Neural progenitor cell (in vitro differentiated cells): ENCODE measurements around the gene ELOVL1. TPM values are rescaled to one million over a fixed set of nuclear protein-coding genes. Genes with fewer than 3 reads are reported as not detected.
A peak's percentile ranks its signal among the peaks of the same experiment; 100 is the strongest.

Source experiments
- DNase-seq: peaks from one replicate; pipeline ENCODE4 v3.0.0-alpha.2; 2016; ENCODE audit warnings: low spot score
- H2AFZ ChIP-seq: fragments of 200-600 bp; sonication (generic); replicated peaks from 2 replicates; pipeline ENCODE4 v1.6.1; 2016; ENCODE audit warnings: antibody characterized with exemption
- H3F3A ChIP-seq: fragments of 200-600 bp; sonication (generic); 2 replicates; pipeline ENCODE4 v1.6.1; 2016; ENCODE audit warnings: antibody characterized with exemption, low read depth
- H3K27ac ChIP-seq: fragments of 200-600 bp; sonication (generic); 2 replicates; pipeline ENCODE4 v1.5.1; 2016; ENCODE audit warnings: mild to moderate bottlenecking
- H3K27me3 ChIP-seq: fragments of 200-600 bp; sonication (generic); 2 replicates; pipeline ENCODE4 v1.6.1; 2016; ENCODE audit warnings: mild to moderate bottlenecking, moderate library complexity
- H3K36me3 ChIP-seq: fragments of 200-600 bp; sonication (generic); 2 replicates; pipeline ENCODE4 v1.5.1; 2016
- H3K4me1 ChIP-seq: fragments of 200-600 bp; sonication (generic); 2 replicates; pipeline ENCODE4 v1.6.1; 2016; ENCODE audit warnings: mixed run types
- H3K4me2 ChIP-seq: fragments of 200-600 bp; sonication (generic); 2 replicates; pipeline ENCODE4 v1.6.1; 2016
- H3K4me3 ChIP-seq: fragments of 200-600 bp; sonication (generic); 2 replicates; pipeline ENCODE4 v1.5.1; 2016
- H3K79me2 ChIP-seq: fragments of 200-600 bp; sonication (generic); 2 replicates; pipeline ENCODE4 v1.6.1; 2016; ENCODE audit warnings: low read depth
- H3K9ac ChIP-seq: fragments of 200-600 bp; sonication (generic); 2 replicates; pipeline ENCODE4 v1.6.1; 2016
- H3K9me3 ChIP-seq: fragments of 200-600 bp; sonication (generic); 2 replicates; pipeline ENCODE4 v1.5.1; 2016; ENCODE audit warnings: low read depth
- H4K20me1 ChIP-seq: fragments of 200-600 bp; sonication (generic); 2 replicates; pipeline ENCODE4 v1.6.1; 2016; ENCODE audit warnings: low read depth
- H3K27ac Mint-ChIP-seq: 3 replicates; pipeline ENCODE4 v1.8.0; 2021; ENCODE audit warnings: mixed read lengths
- H3K27me3 Mint-ChIP-seq: 2 replicates; pipeline ENCODE4 v1.8.0; 2022; ENCODE audit warnings: low read depth, mild to moderate bottlenecking, inconsistent platforms, moderate library complexity, mixed read lengths; ENCODE audit not compliant: insufficient read depth
- H3K36me3 Mint-ChIP-seq: 3 replicates; pipeline ENCODE4 v1.8.0; 2021; ENCODE audit warnings: mixed read lengths
- H3K4me1 Mint-ChIP-seq: 3 replicates; pipeline ENCODE4 v1.8.0; 2021; ENCODE audit warnings: mixed read lengths
- H3K4me3 Mint-ChIP-seq: 3 replicates; pipeline ENCODE4 v1.8.0; 2021; ENCODE audit warnings: mild to moderate bottlenecking, moderate library complexity, mixed read lengths
- H3K9me3 Mint-ChIP-seq: 3 replicates; pipeline ENCODE4 v1.8.0; 2020; ENCODE audit warnings: mixed read lengths
- EZH2 ChIP-seq: fragments of 200-600 bp; sonication (generic); IDR thresholded peaks from 2 replicates; pipeline ENCODE4 v1.6.1; 2017; ENCODE audit warnings: antibody characterized with exemption, mild to moderate bottlenecking, moderate library complexity
- EZH2phosphoT487 ChIP-seq: fragments of 200-600 bp; sonication (generic); IDR thresholded peaks from 2 replicates; pipeline ENCODE4 v1.6.1; 2017; ENCODE audit warnings: antibody characterized with exemption
- total RNA-seq: library from RNA; depleted of rRNA; stranded (reverse); fragments of >200 nt; gene quantifications from 2 replicates; pipeline ENCODE4 v1.2.3, GENCODE V29; 2015; ENCODE audit warnings: low replicate concordance
- TF ChIP-seq, protein P1 (sequence below): fragments of 200-600 bp; sonication (generic); IDR thresholded peaks from 2 replicates; pipeline ENCODE4 v1.5.1; 2017; ENCODE audit warnings: antibody characterized with exemption, mild to moderate bottlenecking

ELOVL1 gene
- total RNA-seq, 1 donor from 2014 or later: 5.6 TPM

- peaks cover 22% of the 10 kb centered on the region for H4K20me1 ChIP-seq
- H3K36me3 ChIP-seq: no peaks in the 10 kb centered on the region
- H3K27me3 ChIP-seq: no peaks in the 10 kb centered on the region
- H3K27ac ChIP-seq: no peak overlapping the region
- H3K4me2 ChIP-seq: no peak overlapping the region
- Mint-ChIP-seq H3K4me3 (peak overlapping the region; percentile 9), H3K36me3 (peaks cover 7% of the 10 kb centered on the region), H3K9me3 (no peaks in the 10 kb centered on the region), H3K27ac (no peak overlapping the region), H3K4me1 (peaks cover 28% of the 10 kb centered on the region), H3K27me3 (peaks cover 6% of the 10 kb centered on the region)
- peaks cover 22% of the 10 kb centered on the region for H3K4me1 ChIP-seq
- H3K9me3 ChIP-seq: no peaks in the 10 kb centered on the region
- peaks cover 34% of the 10 kb centered on the region for H3K79me2 ChIP-seq
- peaks cover 20% of the 10 kb centered on the region for H3F3A ChIP-seq
- H3K4me3 ChIP-seq: no peak overlapping the region
- H3K9ac ChIP-seq: no peak overlapping the region
- no peak for DNase-seq
- TF ChIP-seq, protein P1, sequence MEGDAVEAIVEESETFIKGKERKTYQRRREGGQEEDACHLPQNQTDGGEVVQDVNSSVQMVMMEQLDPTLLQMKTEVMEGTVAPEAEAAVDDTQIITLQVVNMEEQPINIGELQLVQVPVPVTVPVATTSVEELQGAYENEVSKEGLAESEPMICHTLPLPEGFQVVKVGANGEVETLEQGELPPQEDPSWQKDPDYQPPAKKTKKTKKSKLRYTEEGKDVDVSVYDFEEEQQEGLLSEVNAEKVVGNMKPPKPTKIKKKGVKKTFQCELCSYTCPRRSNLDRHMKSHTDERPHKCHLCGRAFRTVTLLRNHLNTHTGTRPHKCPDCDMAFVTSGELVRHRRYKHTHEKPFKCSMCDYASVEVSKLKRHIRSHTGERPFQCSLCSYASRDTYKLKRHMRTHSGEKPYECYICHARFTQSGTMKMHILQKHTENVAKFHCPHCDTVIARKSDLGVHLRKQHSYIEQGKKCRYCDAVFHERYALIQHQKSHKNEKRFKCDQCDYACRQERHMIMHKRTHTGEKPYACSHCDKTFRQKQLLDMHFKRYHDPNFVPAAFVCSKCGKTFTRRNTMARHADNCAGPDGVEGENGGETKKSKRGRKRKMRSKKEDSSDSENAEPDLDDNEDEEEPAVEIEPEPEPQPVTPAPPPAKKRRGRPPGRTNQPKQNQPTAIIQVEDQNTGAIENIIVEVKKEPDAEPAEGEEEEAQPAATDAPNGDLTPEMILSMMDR: no peak
- TF ChIP-seq EZH2 (no peak), EZH2phosphoT487 (no peak)
- no peak overlapping the region for H2AFZ ChIP-seq
Observed at GRCh38 chr1:43386676-43387075, 18.9 kb upstream of the ELOVL1 start.

DNA sequence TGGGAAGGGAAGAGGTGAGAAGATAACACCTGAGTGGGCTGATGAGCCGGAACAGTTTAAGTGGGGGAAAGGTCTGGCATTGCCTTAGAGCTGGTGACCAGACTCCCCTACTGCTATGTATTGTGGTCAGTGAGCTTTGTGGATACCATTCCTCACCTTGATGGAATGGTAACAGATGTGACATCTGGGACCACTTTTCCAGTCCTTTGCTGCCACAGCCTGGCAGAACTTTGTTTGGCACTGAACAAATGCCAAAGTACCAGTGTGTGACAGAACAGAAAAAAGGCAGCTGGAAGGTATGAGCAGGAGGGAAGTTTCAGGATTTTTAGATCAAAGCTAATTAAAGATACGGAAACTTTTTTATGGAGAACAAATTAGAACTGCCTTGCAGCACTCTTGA is 15.6 kb upstream of the ELOVL1 start:
- Histone ChIP-seq H3K9ac (no peak overlapping the region), H3K4me3 (no peak overlapping the region), H4K20me1 (peaks cover 16% of the 10 kb centered on the region), H3K27ac (no peak overlapping the region), H3K4me1 (peaks cover 17% of the 10 kb centered on the region), H3K79me2 (peaks cover 10% of the 10 kb centered on the region), H3K9me3 (no peaks in the 10 kb centered on the region), H3K27me3 (no peaks in the 10 kb centered on the region), H3F3A (peaks cover 8% of the 10 kb centered on the region), H3K36me3 (no peaks in the 10 kb centered on the region), H2AFZ (no peak overlapping the region), H3K4me2 (no peak overlapping the region)
- H3K4me3 Mint-ChIP-seq: no peak overlapping the region
- H3K36me3 Mint-ChIP-seq: peaks cover 12% of the 10 kb centered on the region
- no peak for TF ChIP-seq EZH2
- TF ChIP-seq, protein P1: peak; percentile 29
- no peak overlapping the region for H3K27ac Mint-ChIP-seq
- H3K27me3 Mint-ChIP-seq: peaks cover 4% of the 10 kb centered on the region
- H3K4me1 Mint-ChIP-seq: peaks cover 12% of the 10 kb centered on the region
- no peaks in the 10 kb centered on the region for H3K9me3 Mint-ChIP-seq
- no peak for DNase-seq

GRCh38 chr1:43382027-43382779 is 14.4 kb upstream of the ELOVL1 start:
- Mint-ChIP-seq H3K4me3 (peak overlapping the region; percentile 31), H3K9me3 (no peaks in the 10 kb centered on the region), H3K4me1 (peaks cover 13% of the 10 kb centered on the region), H3K27ac (peak overlapping the region; percentile 87), H3K36me3 (peaks cover 12% of the 10 kb centered on the region), H3K27me3 (peaks cover 6% of the 10 kb centered on the region)
- Histone ChIP-seq H3K4me2 (peak overlapping the region; percentile 36), H3K36me3 (no peaks in the 10 kb centered on the region), H3K4me3 (no peak overlapping the region), H3F3A (peaks cover 8% of the 10 kb centered on the region), H3K27me3 (no peaks in the 10 kb centered on the region), H4K20me1 (peaks cover 7% of the 10 kb centered on the region), H3K79me2 (no peaks in the 10 kb centered on the region), H3K27ac (peak overlapping the region; percentile 63), H2AFZ (no peak overlapping the region), H3K9ac (no peak overlapping the region), H3K4me1 (peaks cover 17% of the 10 kb centered on the region), H3K9me3 (no peaks in the 10 kb centered on the region)
- TF ChIP-seq EZH2phosphoT487: no peak
- TF ChIP-seq EZH2: no peak
- TF ChIP-seq, protein P1: no peak
- DNase-seq: peak; percentile 62
